BLaER1 treated with 17β-estradiol and CSF1 and Interleukin-3, amounts not matched to agents 10 nM and 100 nM (cell line): ENCODE data around the gene SRI.
"Not testable (repeated sequence)": the region's sequence is repeated elsewhere in the genome, so short reads cannot be mapped to it uniquely, and the experiment has no call there.

Source experiments
- H3K27ac ChIP-seq, 11 experiments: shearing (Covaris generic); formaldehyde crosslinking; 2 replicates each; pipeline ENCODE4 v1.8.1; 2022
- H3K27me3 ChIP-seq, 11 experiments: shearing (Covaris generic); formaldehyde crosslinking; 2 replicates each; pipeline ENCODE4 v1.8.1; 2022
- H3K36me3 ChIP-seq, 11 experiments: shearing (Covaris generic); formaldehyde crosslinking; 2 replicates each; pipeline ENCODE4 v1.8.1; 2022
- H3K4me1 ChIP-seq, 10 experiments: shearing (Covaris generic); formaldehyde crosslinking; 2 replicates each; pipeline ENCODE4 v1.8.1; 2022
- H3K4me2 ChIP-seq, 11 experiments: shearing (Covaris generic); formaldehyde crosslinking; 2 replicates each; pipeline ENCODE4 v1.8.1; 2022
- H3K4me3 ChIP-seq, 10 experiments: shearing (Covaris generic); formaldehyde crosslinking; 2 replicates each; pipeline ENCODE4 v1.8.1; 2022
- H3K9ac ChIP-seq, 11 experiments: shearing (Covaris generic); formaldehyde crosslinking; 2 replicates each; pipeline ENCODE4 v1.8.1; 2022
- H3K9me3 ChIP-seq, 11 experiments: shearing (Covaris generic); formaldehyde crosslinking; replicated peaks in 1 of 11; 2 replicates each; pipeline ENCODE4 v1.8.1; 2022
- H4K20me1 ChIP-seq, 11 experiments: shearing (Covaris generic); formaldehyde crosslinking; 2 replicates each; pipeline ENCODE4 v1.8.1; 2022
- Cebpa-rat ChIP-seq, 11 experiments: shearing (Covaris generic); IDR thresholded peaks; 2 replicates each; pipeline ENCODE4 v1.8.1; 2022

Gene SRI, protein sequence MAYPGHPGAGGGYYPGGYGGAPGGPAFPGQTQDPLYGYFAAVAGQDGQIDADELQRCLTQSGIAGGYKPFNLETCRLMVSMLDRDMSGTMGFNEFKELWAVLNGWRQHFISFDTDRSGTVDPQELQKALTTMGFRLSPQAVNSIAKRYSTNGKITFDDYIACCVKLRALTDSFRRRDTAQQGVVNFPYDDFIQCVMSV

DNA sequence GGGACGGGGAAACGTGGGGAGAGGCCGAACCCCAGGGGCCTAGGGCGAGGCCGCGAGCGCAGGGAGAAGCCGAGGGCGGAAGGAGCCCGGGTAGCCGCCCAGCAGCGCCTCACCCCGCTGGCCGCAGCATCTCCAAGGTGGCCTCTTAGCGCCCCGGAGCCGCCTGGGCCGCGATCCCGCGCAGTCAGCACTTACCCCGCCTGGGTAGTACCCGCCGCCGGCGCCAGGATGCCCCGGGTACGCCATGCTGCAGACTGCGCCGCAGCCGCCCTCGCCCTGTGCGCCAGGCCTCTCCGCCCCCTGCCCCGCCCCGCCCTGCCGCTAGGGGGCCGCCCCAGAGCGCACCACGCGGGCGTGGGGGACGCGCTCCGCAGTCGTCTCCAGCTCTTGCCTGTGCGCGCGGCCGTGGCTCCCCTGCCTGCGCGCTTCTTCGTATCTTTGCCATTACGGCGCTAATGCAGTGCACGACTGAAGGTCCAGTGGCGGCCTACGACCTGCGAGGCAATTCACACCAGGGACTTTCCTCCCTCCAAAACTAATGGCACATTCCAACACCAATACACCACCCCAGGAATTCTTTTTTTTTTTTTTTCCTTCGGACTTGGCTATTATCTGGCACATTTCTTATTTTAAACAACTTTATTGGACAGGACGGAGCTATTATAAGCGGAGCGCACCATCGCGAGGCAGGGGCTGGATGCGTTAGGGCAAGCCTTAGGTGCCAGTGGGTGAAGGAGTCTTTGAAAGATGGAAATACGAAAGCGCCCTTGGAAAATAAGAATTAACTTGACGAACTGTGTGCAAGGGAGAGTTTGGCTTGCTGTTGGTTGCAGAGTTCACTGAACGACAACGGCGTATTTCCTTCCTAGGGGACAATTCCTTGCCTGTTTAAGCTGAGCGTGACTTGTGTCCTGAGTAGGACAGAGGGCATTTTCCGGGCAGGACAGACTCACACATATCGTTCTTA is at the start of gene SRI:
Gene SRI (minus strand): TSS at position 258 of the 967 bp plus-strand sequence. CDS start 12 bp downstream, at position 246.
- Histone ChIP-seq H4K20me1 (peaks cover 13 to 34% (median 22%) of the 10 kb centered on the region in 11 experiments; a peak in 17 of 22 replicates), H3K9ac (peak within 1 kb of the TSS; percentile 92 to 99 (median 96)), H3K4me2 (peak within 1 kb of the TSS; percentile 85 to 97 (median 91)), H3K36me3 (peaks cover 22 to 27% (median 26%) of the 10 kb centered on the region in 11 experiments), H3K4me3 (peak within 1 kb of the TSS; percentile 65 to 92 (median 86)), H3K9me3 (no peaks in the 10 kb centered on the region), H3K27ac (peak within 1 kb of the TSS; percentile 92 to 97 (median 95)), H3K27me3 (peaks cover 0 to 6% (median 0%) of the 10 kb centered on the region in 11 experiments; a peak in 2 of 22 replicates), H3K4me1 (peaks cover 20 to 35% (median 25%) of the 10 kb centered on the region in 10 experiments)
- no peak for TF ChIP-seq Cebpa-rat (IDR thresholded peaks at IDR 0.05)

DNA sequence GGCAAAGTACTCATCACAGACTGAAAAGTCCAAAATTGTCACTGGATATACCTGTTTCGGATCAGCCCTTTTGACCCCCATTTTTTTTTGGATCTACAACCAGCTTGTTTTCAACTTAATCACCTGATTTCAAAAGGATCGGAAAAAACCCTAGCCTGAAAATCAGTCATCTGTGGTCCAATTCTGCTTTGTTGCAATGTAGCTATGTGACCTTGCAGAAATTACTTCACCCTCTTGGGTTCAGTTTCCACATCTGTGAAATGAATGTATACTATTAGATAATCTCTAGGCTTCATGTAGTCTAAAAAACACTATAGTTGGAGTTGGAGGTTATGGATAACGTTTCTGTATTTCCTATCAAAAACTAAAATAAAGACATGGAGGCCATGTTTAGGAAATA is 49.7 kb upstream of the SRI start:
- no peak overlapping the region for H3K9ac ChIP-seq
- no peak overlapping the region for H3K4me3 ChIP-seq
- H3K4me2 ChIP-seq, result peak overlapping the region in 1 of 11 experiments; percentile 38; a peak in 2 of 22 replicates
- no peaks in the 10 kb centered on the region for H4K20me1 ChIP-seq
- no peak for TF ChIP-seq Cebpa-rat (IDR thresholded peaks at IDR 0.05)
- H3K4me1 ChIP-seq, result peaks cover 0 to 22% (median 5%) of the 10 kb centered on the region in 10 experiments; a peak in 9 of 20 replicates
- H3K27me3 ChIP-seq, result peaks cover 0 to 45% (median 0%) of the 10 kb centered on the region in 11 experiments; a peak in 7 of 22 replicates
- H3K9me3 ChIP-seq, result peaks cover 0 to 7% (median 0%) of the 10 kb centered on the region in 11 experiments; a peak in 7 of 22 replicates
- no peaks in the 10 kb centered on the region for H3K36me3 ChIP-seq
- peak overlapping the region in 4 of 11 experiments; percentile 13 to 63 (median 38); a peak in 5 of 22 replicates for H3K27ac ChIP-seq

DNA sequence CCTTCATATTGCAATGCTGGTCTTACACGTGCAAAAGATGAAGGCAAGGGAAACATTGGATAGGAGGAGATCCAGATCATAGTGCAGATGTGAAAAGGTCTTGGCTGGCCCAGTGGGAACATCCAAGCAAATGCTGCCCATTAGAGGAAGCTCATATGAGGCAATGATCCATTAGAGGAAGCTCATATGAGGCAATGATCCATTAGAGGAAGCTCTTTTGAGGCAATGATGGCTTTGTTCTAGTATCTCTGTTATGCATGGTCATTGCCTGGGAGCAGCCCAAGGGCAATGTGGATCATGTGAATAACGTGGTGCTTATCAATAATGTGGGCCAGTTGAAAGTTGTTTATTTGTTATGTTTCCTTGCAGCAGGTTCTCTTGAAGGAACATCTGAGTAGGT is 49.0 kb upstream of the SRI start:
- peaks cover 0 to 38% (median 0%) of the 10 kb centered on the region in 11 experiments; a peak in 7 of 22 replicates for H3K27me3 ChIP-seq
- no peak overlapping the region for H3K4me3 ChIP-seq
- H3K4me1 ChIP-seq, result peaks cover 0 to 23% (median 5%) of the 10 kb centered on the region in 10 experiments; a peak in 9 of 20 replicates
- H3K36me3 ChIP-seq, result no peaks in the 10 kb centered on the region
- no peaks in the 10 kb centered on the region for H4K20me1 ChIP-seq
- peaks cover 0 to 10% (median 0%) of the 10 kb centered on the region in 11 experiments; a peak in 7 of 22 replicates for H3K9me3 ChIP-seq
- peak in 10 of 11 experiments; percentile 20 to 97 (median 86); a peak in 17 of 22 replicates for TF ChIP-seq Cebpa-rat (IDR thresholded peaks at IDR 0.05)
- H3K4me2 ChIP-seq, result peak overlapping the region in 6 of 11 experiments; percentile 10 to 38 (median 36); a peak in 7 of 22 replicates
- H3K27ac ChIP-seq, result peak overlapping the region in 7 of 11 experiments; percentile 13 to 63 (median 40); a peak in 11 of 22 replicates
- H3K9ac ChIP-seq, result no peak overlapping the region

DNA sequence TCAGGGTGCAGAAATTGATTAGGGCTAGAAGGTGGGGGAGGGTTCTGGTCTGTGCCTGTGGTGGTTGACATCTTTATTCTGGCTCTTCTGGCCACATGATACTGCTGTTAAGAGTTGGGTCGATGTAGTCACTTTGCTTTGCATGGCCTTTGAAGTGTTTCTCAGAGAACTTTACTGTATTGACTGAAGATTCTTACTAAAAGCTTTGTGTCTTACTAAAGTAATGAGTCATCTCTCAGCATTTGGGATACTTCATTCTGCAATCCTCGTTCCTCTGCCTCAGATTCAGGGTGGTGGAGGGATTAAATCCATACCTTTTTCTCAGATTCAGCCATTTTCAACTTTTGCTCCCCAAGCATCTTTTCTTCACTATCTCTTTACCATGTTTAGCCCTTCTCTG is 48.2 kb upstream of the SRI start:
- Histone ChIP-seq H3K9me3 (peaks cover 0 to 10% (median 0%) of the 10 kb centered on the region in 11 experiments; a peak in 7 of 22 replicates), H4K20me1 (no peaks in the 10 kb centered on the region), H3K4me2 (peak overlapping the region in 3 of 11 experiments; percentile 15 to 38 (median 38); a peak in 5 of 22 replicates), H3K27ac (peak overlapping the region in 7 of 11 experiments; percentile 5 to 60 (median 19); a peak in 10 of 22 replicates), H3K4me1 (peaks cover 0 to 23% (median 5%) of the 10 kb centered on the region in 10 experiments; a peak in 9 of 20 replicates), H3K27me3 (peaks cover 0 to 30% (median 0%) of the 10 kb centered on the region in 11 experiments; a peak in 7 of 22 replicates), H3K4me3 (no peak overlapping the region), H3K9ac (no peak overlapping the region), H3K36me3 (no peaks in the 10 kb centered on the region)
- TF ChIP-seq Cebpa-rat (IDR thresholded peaks at IDR 0.05), result no peak

DNA sequence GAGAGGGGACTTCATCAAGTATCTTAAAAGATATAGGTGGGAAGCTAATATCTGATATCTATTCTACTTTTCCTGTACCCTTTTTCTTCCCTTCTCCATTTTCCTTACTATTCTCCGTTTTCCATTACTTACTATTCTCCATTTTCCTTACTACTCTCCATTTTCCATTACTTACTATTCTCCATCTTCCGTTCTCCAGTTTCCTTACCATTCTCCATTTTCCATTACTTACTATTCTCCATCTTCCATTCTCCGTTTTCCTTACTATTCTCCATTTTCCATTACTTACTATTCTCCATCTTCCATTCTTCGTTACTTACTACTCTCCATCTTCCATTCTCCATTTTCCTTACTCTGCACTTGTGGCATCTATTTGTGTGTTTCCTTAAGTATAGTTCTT is 47.6 kb upstream of the SRI start:
- Histone ChIP-seq H4K20me1 (no peaks in the 10 kb centered on the region), H3K36me3 (no peaks in the 10 kb centered on the region), H3K27ac (no peak overlapping the region), H3K4me3 (no peak overlapping the region), H3K27me3 (peaks cover 0 to 23% (median 0%) of the 10 kb centered on the region in 11 experiments; a peak in 7 of 22 replicates), H3K4me1 (peaks cover 0 to 23% (median 5%) of the 10 kb centered on the region in 10 experiments; a peak in 9 of 20 replicates), H3K9ac (no peak overlapping the region), H3K4me2 (no peak overlapping the region), H3K9me3 (peaks cover 0 to 10% (median 0%) of the 10 kb centered on the region in 11 experiments; a peak in 7 of 22 replicates)
- no peak for TF ChIP-seq Cebpa-rat (IDR thresholded peaks at IDR 0.05)

DNA sequence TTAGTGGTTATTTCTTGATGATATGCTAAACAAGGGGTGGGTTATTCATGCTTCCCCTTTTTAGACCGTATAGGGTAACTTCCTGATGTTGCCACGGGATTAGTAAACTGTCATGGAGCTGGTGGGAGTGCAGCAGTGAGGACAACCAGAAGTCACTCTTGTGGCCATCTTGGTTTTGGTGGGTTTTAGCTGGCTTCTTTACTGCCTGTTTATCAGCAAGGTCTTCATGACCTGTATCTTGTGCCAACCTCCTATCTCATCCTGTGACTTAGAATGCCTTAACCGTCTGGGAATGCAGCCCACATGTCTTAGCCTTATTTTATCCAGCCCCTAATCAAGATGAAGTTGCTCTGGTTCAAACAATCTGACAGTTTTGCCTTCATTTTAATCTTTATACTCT is 45.1 kb upstream of the SRI start:
- not testable (repeated sequence) for H3K9ac ChIP-seq, H3K4me3 ChIP-seq, H3K36me3 ChIP-seq, H3K27me3 ChIP-seq, H3K9me3 ChIP-seq, H4K20me1 ChIP-seq
- Histone ChIP-seq H3K27ac (peak overlapping the region in 1 of 11 experiments; percentile 32; a peak in 1 of 22 replicates), H3K4me1 (peaks cover 0 to 23% (median 5%) of the 10 kb centered on the region in 10 experiments; a peak in 9 of 20 replicates), H3K4me2 (peak overlapping the region in 1 of 11 experiments; percentile 31; a peak in 3 of 22 replicates)

DNA sequence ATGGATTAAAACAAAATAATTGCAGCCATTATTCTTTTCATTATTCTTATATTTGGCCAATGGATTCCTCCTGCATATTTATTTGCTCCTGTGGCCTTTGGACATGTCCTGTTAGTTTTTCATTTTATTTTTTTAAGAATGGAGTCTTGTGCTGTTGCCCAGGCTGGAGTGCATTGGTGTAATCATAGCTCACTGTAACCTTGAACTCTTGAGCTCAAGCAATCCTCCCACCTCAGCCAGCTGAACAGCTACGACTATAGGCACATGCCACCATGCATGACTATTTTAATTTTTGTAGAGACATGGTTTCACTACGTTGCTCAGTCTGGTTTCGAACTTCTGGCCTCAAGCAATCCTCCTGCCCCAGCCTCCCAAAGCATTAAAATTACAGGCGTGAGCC is 42.7 kb upstream of the SRI start:
- H3K27me3 ChIP-seq, result peaks cover 0 to 2% (median 0%) of the 10 kb centered on the region in 11 experiments; a peak in 3 of 22 replicates
- H4K20me1 ChIP-seq, result no peaks in the 10 kb centered on the region
- peaks cover 0 to 6% (median 0%) of the 10 kb centered on the region in 10 experiments; a peak in 2 of 20 replicates for H3K4me1 ChIP-seq
- no peaks in the 10 kb centered on the region for H3K36me3 ChIP-seq
- H3K9ac ChIP-seq, result no peak overlapping the region
- no peak overlapping the region for H3K27ac ChIP-seq
- no peak for TF ChIP-seq Cebpa-rat (IDR thresholded peaks at IDR 0.05)
- H3K4me2 ChIP-seq, result no peak overlapping the region
- H3K9me3 ChIP-seq, result peaks cover 0 to 10% (median 0%) of the 10 kb centered on the region in 11 experiments; a peak in 7 of 22 replicates
- H3K4me3 ChIP-seq, result no peak overlapping the region

DNA sequence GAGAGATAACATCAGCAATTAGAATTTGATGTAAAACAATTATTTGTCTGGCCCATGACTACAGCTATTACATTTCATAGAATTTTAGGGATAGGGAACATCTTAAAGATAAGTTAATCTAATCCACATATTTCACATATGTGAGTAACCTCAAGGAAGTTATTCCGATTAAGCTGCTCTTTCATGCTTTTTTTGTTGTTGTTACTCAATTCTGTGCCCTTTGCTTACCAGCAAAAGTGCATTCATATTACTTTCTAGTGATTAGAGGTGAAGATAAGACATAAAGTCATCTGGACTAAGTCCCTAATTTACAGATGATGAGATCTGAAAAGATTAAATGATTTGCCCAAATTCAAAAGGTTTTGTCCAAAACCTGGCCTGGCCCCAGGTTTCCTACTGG is 40.9 kb upstream of the SRI start:
- H3K4me1 ChIP-seq, result peaks cover 0 to 6% (median 0%) of the 10 kb centered on the region in 10 experiments; a peak in 2 of 20 replicates
- H4K20me1 ChIP-seq, result no peaks in the 10 kb centered on the region
- H3K9ac ChIP-seq, result no peak overlapping the region
- H3K9me3 ChIP-seq, result peaks cover 0 to 10% (median 0%) of the 10 kb centered on the region in 11 experiments; a peak in 7 of 22 replicates
- H3K27ac ChIP-seq, result no peak overlapping the region
- H3K4me3 ChIP-seq, result no peak overlapping the region
- TF ChIP-seq Cebpa-rat (IDR thresholded peaks at IDR 0.05), result no peak
- no peaks in the 10 kb centered on the region for H3K36me3 ChIP-seq
- H3K4me2 ChIP-seq, result no peak overlapping the region
- H3K27me3 ChIP-seq, result no peaks in the 10 kb centered on the region; a peak in 2 of 22 replicates
